Panc1 (cell line): ENCODE data around the gene SIRT7. TPM values are rescaled to one million over a fixed set of nuclear protein-coding genes. Genes with fewer than 3 reads are reported as not detected.
A peak's percentile ranks its signal among the peaks of the same experiment; 100 is the strongest.

Experiments
- ATAC-seq: fragments of 200-7000 bp; cut with Tn5 transposase; 2 replicates; pipeline ENCODE4 v1.9.1; 2020; ENCODE audit warnings: mild to moderate bottlenecking, moderate library complexity
- BruUV-seq: library from RNA; stranded (reverse); fragments of 400-500 nt; replicated peaks from 2 replicates; lab custom pipeline; 2021; lab: Mats Ljungman, UMichigan
- CTCF ChIA-PET: fragments of 300-600 bp; sonication (Branson Sonifier 250); formaldehyde crosslinking; loops from one replicate; lab custom pipeline; 2022; ENCODE audit warnings: antibody characterized with exemption; lab: Charles Lee
- POLR2A ChIA-PET: fragments of 300-600 bp; sonication (Branson Sonifier 250); formaldehyde crosslinking; loops from one replicate; lab custom pipeline; 2022; ENCODE audit warnings: antibody characterized with exemption; lab: Charles Lee
- DNase-seq: peaks from one replicate; pipeline ENCODE4 v3.0.0-alpha.2; 2010; ENCODE audit warnings: low read depth, low spot score
- H3K27ac ChIP-seq: 2 replicates; pipeline ENCODE4 v1.5.1; 2011; ENCODE audit warnings: mild to moderate bottlenecking, low read length, inconsistent platforms
- H3K27me3 ChIP-seq: fragments of 200-500 bp; sonication (Bioruptor generic); 2 replicates; pipeline ENCODE4 v1.6.0; 2014; ENCODE audit warnings: low read length, inconsistent platforms; ENCODE audit not compliant: control insufficient read depth, insufficient read depth
- H3K36me3 ChIP-seq: fragments of 200-500 bp; sonication (Bioruptor generic); 2 replicates; pipeline ENCODE4 v1.5.1; 2014; ENCODE audit warnings: inconsistent platforms, mild to moderate bottlenecking, low read length, moderate library complexity; ENCODE audit not compliant: control insufficient read depth, insufficient read depth
- H3K4me1 ChIP-seq: 2 replicates; pipeline ENCODE4 v1.5.1; 2011; ENCODE audit warnings: inconsistent platforms, mild to moderate bottlenecking, low read length, moderate library complexity; ENCODE audit not compliant: control insufficient read depth, insufficient read depth
- H3K4me3 ChIP-seq, 2 experiments: 2 replicates each; pipeline ENCODE4 v1.5.1; 2011 to 2012; ENCODE audit warnings: low read depth in 2 of 2, low read length in 2 of 2, mild to moderate bottlenecking in 2 of 2, inconsistent platforms in 1 of 2, moderate library complexity in 1 of 2
- H3K9me3 ChIP-seq: fragments of 200-500 bp; sonication (Bioruptor generic); 2 replicates; pipeline ENCODE4 v1.5.1; 2014; ENCODE audit warnings: low read depth, mild to moderate bottlenecking, inconsistent platforms, low read length, moderate library complexity; ENCODE audit not compliant: control insufficient read depth, insufficient read depth
- POLR2AphosphoS5 ChIP-seq: IDR thresholded peaks from 2 replicates; pipeline ENCODE4 v1.6.1; 2012; ENCODE audit warnings: mild to moderate bottlenecking, low read depth, low read length, moderate library complexity
- REST ChIP-seq, 2 experiments: IDR thresholded peaks; 2 replicates each; pipeline ENCODE4 v1.6.1; 2011 to 2012; ENCODE audit warnings: low read depth in 2 of 2, control low read depth in 1 of 2, low read length in 1 of 2, mild to moderate bottlenecking in 1 of 2, moderate library complexity in 1 of 2; ENCODE audit not compliant: insufficient read depth in 1 of 2
- SIN3A ChIP-seq: IDR thresholded peaks from 2 replicates; pipeline ENCODE4 v1.6.1; 2012; ENCODE audit warnings: low read depth, mild to moderate bottlenecking, low read length, moderate library complexity, borderline replicate concordance; ENCODE audit not compliant: insufficient read depth
- TCF7L2 ChIP-seq: IDR thresholded peaks from 2 replicates; pipeline ENCODE4 v1.6.1; 2011; ENCODE audit warnings: mild to moderate bottlenecking, low read depth, low read length, inconsistent platforms
- in situ Hi-C: cut with HindIII; loops from 2 replicates; pipeline ENCODE4 v1.10.0; 2016; ENCODE audit warnings: low sequenced_read_pairs, low pct_unique_long_range_greater_than_20kb
- intact Hi-C: fragments of 100-400 bp; cut with micrococcal nuclease; formaldehyde crosslinking; loops from one replicate; pipeline ENCODE4 v1.10.0; 2022; ENCODE audit not compliant: unreplicated experiment
- total RNA-seq: library from RNA; stranded (reverse); gene quantifications from one replicate; pipeline ENCODE4 v1.2.1, GENCODE V29; 2021; ENCODE audit not compliant: unreplicated experiment
- TF ChIP-seq, protein P1 (sequence below): fragments of 450-650 bp; IDR thresholded peaks from 2 replicates; pipeline ENCODE4 v1.5.1; 2017; ENCODE audit warnings: mild to moderate bottlenecking

Gene SIRT7
- total RNA-seq, 1 experiment from 2014 or later: 82.5 TPM

DNA sequence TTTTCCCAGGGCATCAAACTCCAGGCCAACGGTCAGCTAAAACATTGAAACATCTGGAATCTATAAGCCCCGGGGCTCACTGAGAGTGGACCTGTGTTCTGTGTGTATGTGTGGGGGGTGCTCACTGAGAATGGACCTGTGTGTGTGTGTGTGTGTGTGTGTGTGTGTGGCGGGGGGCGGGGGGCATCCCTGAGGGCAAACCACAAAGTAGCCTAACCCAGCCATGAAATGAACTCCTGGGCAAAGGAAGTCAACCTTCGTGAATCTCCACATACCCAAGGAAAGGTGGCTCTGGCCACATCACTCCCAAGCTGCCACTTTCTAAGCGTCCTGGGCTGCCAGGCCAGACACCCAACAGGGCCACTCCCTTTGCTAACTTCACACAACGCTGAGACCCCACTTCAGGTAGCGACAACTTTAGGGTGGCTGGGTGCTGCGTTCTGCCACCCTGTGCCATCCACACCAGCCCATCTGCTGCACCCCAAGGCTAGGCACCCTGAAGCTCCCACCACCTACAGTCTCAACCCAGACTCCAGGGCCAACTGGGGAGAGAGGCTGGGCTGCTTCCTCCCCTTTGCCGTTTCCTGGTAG is 8.0 kb upstream of the SIRT7 start:
- no TSS peak for BruUV-seq
- Histone ChIP-seq H3K27ac (peak overlapping the region; percentile 86), H3K4me1 (peaks cover 48% of the 10 kb centered on the region), H3K4me3 (peak overlapping the region; percentile 61 to 82), H3K36me3 (peaks cover 2% of the 10 kb centered on the region; the same call in 1 of the 2 replicates), H3K27me3 (no peaks in the 10 kb centered on the region), H3K9me3 (no peaks in the 10 kb centered on the region)
- DNase-seq: no peak
- intact Hi-C loops (no loop called here), in situ Hi-C loops (no loop called here)
- ATAC-seq: no peak
- TF ChIP-seq TCF7L2: no peak
- TF ChIP-seq POLR2AphosphoS5: peak; percentile 18; the same call in 1 of the 2 replicates
- TF ChIP-seq REST (IDR thresholded peaks at IDR 0.05; ENCODE audit: insufficient read depth in 1 of 2, low read depth in 2 of 2, low read length in 1 of 2): 0 out of 4 replicates have a peak, but pooled peaks of 1 of the 2 experiments have one; percentile 37
- TF ChIP-seq, protein P1, sequence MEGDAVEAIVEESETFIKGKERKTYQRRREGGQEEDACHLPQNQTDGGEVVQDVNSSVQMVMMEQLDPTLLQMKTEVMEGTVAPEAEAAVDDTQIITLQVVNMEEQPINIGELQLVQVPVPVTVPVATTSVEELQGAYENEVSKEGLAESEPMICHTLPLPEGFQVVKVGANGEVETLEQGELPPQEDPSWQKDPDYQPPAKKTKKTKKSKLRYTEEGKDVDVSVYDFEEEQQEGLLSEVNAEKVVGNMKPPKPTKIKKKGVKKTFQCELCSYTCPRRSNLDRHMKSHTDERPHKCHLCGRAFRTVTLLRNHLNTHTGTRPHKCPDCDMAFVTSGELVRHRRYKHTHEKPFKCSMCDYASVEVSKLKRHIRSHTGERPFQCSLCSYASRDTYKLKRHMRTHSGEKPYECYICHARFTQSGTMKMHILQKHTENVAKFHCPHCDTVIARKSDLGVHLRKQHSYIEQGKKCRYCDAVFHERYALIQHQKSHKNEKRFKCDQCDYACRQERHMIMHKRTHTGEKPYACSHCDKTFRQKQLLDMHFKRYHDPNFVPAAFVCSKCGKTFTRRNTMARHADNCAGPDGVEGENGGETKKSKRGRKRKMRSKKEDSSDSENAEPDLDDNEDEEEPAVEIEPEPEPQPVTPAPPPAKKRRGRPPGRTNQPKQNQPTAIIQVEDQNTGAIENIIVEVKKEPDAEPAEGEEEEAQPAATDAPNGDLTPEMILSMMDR: no peak
- no peak for TF ChIP-seq SIN3A
- ChIA-PET POLR2A (interaction anchor here (0.6 to 0.8 kb wide), 5 partner anchors 9 to 531 kb away, joined by 3 to 7 read pairs (median 3); partner anchors contain the start of gene BAHCC1), CTCF (interaction anchor here (0.8 kb wide), 1 partner anchor 28 kb away, joined by 6 read pairs; no protein-coding TSS in a partner anchor)

DNA sequence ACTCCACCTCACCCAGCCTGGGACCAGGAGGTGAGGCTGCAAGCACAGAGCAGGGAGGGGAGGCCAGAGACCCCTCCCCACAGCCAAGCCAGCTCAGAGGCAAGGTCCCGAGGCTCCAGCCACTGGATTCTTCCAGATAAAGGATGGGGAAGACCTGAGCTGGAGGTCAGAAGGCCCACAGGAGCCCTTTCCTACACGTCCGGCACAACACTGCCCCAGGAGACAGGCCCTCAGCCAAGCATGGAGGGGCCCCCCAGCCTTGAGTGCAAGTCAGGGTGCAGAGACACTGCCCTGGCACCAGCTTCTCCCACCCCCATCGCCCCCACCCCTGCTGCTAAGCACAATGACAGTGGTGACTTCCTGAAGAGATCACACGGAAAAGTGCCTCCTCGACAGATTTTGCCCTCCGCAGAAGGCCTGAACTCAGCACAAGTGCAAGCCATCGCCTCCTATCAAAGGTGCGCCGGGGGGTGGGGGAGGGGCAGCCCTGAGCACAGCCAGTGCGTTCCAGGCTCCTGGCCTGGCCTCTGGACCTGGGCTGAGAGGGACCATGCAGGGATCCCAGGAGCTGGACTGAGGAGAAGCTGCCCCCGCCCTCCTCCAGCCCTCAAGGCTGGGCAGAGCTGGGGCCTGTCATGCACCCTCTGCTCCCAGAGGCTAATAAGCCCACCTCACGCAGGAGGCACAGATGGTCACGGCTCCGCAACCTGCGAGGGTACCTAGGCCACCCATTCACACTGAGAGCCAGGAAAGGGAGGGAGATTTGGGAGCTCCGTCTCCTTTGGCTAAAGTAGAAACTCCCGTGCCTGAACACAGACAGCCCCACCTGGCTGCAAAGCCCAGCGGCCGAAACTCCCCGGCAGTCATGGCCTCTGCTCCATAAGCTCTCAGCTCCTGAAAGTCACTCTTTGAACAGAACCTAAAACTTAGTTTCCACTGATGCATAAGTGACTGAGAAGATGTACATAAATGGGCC is 6.9 kb upstream of the SIRT7 start:
- H3K27me3 ChIP-seq: no peaks in the 10 kb centered on the region
- in situ Hi-C loops: no loop called here
- intact Hi-C loops: no loop called here
- BruUV-seq: no TSS peak
- H3K4me3 ChIP-seq: peak overlapping the region; percentile 26 to 42; a peak in 3 of 4 replicates
- DNase-seq (no peak), ATAC-seq (0 out of 2 replicates have a peak, but pooled peaks have one; percentile 0)
- H3K27ac ChIP-seq: peak overlapping the region; percentile 94
- CTCF ChIA-PET: interaction anchor here (0.6 to 1.2 kb wide), 3 partner anchors 11 to 180 kb away, joined by 3 to 7 read pairs (median 4); no protein-coding TSS in a partner anchor
- no peak for TF ChIP-seq REST (IDR thresholded peaks at IDR 0.05; ENCODE audit: insufficient read depth in 1 of 2, low read depth in 2 of 2, low read length in 1 of 2)
- TF ChIP-seq SIN3A: no peak
- no peak for TF ChIP-seq POLR2AphosphoS5
- TF ChIP-seq, protein P1: no peak
- TF ChIP-seq TCF7L2: no peak
- peaks cover 57% of the 10 kb centered on the region for H3K4me1 ChIP-seq
- H3K36me3 ChIP-seq: peaks cover 2% of the 10 kb centered on the region; the same call in 1 of the 2 replicates
- POLR2A ChIA-PET: interaction anchor here (0.6 to 1.1 kb wide), 7 partner anchors 9 to 222 kb away, joined by 3 to 5 read pairs (median 3); no protein-coding TSS in a partner anchor
- H3K9me3 ChIP-seq: no peaks in the 10 kb centered on the region
